HG02798 (cell line): ENCODE measurements around the gene KIAA1217.

ENCODE experiments used
- ATAC-seq: cut with Tn5 transposase; IDR thresholded peaks from one replicate; pipeline ENCODE4 v1.9.1; 2021; ENCODE audit warnings: mild to moderate bottlenecking; ENCODE audit not compliant: unreplicated experiment, poor library complexity

KIAA1217 gene

DNA sequence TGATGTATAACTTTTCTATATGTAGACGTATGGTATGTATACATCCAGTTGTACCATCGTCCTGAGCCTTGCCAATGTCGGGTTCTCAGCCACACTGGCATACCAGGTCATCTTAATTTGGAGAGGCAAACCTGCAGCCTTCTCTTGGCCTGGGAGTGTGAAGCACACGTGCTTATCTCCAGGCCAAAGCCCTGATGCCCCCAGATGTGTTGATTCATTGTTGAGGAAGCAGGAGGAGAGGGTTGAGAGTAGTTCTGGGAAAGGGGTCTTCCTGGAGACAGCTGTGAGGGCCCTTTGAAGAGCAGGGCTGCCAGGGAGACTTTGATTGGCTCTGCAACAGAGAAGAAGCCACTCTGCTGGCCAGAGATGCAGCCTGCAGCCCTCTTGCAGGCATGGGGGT lies 359.1 kb downstream of the KIAA1217 start:
- ATAC-seq, result no peak

DNA sequence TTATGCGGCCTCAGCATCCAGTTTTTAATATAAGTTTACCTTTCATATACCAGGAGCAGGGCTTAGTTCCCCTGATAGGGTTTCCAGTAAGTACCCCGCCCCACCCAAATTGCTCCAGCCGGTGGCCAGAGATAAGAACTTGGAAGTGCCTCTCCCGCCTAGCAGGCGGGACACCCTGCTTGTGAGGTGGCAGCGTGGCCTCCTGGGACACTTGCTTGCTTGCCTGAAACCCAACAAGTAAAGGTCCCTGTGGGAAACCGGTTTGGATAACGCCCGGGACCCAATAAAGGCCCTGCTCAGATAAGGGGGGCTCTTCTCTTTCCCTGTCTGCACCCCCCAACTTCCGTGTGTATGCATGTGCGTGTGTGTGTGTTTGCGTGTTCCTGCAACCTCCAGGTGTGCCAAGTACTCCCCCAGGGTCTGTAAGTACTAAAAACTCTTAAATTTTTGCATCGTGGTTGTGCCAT lies 360.4 kb downstream of the KIAA1217 start:
- no peak for ATAC-seq

DNA sequence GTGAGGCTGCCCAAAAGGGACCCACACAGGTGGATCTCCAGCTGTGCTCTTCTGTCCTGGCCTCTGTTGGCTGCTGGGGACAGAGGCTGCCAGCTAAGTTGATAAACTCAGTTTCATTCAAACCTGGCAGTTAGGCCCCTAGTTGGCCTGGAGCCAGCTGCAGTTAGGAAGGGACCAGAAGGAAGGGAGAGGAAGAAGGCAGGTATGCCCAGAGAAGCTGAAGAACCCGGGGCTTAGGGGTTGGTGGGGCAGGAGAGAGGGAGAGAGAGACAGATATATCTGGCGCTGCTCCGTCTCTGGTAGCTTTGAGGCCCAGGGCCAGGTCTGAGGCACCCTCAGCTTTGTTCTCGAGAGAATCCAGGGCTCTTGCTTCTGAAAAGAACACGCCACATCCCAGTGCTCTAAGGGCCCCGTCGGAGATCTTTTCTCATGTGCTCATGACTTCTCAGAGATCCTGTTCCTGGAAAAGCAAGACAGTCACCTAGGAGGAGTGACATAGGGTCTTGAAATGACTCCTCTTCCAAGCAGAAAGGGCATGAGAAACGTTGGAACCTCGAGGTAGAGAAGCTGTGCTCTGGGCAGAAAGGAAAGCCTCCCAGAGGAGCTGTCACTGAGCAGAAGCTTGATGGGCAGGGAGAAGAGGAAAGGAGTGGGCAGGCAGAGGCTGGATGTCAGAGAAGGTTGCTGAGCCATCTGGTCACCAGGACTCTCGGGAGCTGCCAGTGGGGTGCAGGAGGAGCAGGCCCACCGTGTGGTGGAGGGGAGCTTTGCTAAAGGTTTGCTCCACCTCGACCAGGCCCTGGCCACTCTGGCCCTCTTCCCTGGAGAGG lies 361.1 kb downstream of the KIAA1217 start:
- no peak for ATAC-seq

DNA sequence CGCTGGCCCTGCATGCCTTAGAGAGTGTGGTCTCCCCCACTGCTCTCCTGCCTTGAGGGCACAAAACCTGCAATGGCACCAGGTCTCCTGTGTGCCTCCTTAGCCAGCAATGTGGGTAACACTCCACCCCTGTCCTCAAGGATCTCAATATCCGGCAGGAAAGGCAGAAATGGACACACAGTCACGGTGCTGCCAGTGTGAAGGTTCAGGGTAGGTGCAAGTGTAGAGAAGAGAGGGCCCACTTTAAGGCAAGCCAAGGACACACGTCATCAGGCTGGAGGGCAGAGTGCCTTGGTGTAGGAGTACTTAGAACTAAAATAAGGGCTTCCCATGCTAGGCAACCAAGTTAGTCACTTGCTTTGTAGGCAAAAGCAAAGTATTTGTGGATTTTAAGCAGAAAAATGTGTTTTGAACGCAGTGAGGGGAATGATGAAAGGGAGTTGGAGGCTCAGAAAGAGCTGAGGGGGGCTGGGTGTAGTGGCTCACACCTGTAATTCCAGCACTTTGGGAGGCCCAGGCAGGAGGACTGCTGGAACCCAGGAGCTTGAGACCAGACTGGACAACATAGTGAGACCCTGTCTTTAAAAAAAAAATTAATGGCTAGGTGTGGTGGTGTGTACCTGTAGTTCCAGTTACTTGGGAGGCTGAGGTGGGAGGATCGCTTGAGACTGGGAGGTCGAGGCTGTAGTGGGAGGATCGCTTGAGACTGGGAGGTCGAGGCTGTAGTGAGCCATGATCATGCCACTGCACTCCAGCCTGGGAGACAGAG lies 361.9 kb downstream of the KIAA1217 start:
- ATAC-seq, result no peak

DNA sequence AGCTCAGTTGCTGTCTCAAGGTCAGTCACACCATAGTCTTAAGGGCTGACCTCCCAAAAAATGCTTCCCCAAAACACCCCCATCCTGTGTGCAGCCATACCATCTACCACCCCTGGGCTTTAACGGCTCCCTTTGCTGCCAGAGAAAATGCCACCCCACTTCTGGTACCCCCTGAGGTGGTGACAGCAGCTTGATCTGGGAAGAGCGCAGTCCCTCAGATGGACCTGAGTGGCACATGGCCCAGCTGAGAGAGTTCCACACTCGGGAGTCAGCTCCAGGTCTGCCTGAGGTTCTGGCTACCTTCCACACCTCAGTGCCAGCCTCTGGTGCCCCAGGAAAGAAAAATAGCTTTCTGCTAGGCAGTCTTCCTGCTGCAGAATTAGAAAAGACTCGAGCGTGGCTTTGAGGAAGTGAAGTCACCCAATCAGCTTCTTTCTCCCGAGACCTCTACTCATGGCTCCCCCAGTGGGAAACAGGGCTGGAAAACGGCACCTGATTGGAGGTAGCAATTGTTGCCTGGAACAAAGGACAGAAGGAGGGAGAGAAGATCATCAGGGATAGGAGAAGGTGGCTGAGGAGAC lies 363.0 kb downstream of the KIAA1217 start:
- no peak for ATAC-seq

DNA sequence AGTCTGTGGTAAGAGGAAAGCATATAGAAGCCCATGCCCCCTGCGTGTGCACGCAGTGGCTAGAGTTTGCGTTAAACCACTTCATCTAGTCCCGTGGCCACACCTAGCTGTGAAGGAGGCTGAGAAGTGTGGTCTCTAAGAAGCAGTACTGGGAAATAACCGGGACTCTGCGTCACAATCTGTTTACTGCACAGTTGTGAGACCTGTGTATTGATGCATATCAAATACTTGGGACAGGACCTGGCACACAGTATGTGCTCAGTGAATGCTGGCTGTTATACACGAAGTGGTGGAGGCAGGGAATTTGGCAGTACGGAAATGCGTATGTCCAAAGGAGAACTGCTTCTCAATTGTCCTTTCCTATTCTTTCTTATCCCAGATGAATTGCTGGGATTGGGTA lies 365.2 kb downstream of the KIAA1217 start:
- ATAC-seq, result no peak

DNA sequence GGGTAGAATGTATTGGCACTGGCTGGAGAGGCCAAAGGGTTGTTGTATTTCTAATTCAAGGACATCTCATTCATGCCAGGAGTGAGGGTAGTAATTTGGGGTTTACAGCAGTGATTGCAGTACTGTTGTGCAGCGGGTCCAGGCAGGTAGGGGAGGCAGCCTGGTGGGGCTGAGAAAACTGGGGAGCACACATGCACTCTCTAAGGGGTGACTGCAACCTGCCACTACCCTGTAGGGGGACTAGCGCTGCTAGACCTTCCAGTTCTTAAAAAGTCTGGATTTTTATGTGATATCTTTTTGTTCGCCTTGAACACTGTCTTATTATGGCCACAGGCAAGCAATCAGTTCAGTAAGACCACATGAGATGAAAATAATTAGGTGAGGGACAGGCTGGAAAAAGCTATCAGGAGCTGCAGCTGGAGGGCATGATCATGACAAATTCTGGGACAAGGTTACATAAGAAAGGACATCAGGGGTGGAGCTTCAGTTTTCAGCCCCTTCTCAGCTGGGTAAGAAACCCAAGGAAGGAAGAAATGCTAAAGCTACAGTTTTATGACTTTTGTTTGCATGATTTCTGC lies 365.7 kb downstream of the KIAA1217 start:
- ATAC-seq, result no peak

DNA sequence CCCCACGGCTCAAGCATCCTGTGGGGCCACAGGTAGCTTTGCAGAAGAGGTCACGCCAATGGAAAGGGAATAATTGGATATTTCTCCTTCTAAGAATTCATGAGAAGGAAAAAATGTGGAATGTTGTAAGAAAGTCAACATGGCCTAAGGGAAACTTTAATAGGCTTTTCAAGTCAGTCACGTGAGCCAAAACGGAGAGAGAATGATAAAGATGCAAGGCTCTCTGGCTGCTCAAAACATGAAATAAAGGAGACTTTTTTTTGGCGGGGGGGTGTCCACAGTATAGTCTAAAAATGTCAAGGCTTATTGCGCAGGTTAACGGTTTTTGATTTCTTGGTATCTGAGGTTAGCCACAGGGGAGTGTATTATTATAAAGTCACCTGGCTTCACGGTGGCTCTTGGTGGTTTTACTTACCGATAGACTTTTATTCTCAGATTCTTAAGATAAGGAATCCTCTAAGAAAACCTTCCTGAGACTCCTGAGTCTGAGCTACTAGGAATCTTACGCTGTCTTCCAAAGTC lies 366.6 kb downstream of the KIAA1217 start:
- ATAC-seq, result no peak

DNA sequence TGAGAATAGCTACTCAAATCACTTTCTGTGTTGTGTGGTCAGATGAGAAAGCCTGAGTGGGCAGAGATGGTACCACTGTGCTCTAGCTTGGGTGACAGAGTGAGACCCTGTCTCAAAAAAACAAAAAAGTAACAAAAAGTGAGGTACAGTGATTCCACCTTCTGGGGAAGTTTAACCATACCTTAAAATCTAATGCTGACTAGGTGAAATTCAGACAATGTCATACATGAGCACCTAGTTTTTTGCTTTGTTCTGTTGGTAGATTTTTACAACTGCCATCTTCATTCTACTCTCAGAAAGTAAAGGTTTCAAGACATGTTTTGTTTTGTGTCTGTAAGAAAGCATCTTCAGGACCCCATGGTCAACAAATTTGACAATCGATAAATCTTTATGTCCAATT lies 370.5 kb downstream of the KIAA1217 start:
- no peak for ATAC-seq

DNA sequence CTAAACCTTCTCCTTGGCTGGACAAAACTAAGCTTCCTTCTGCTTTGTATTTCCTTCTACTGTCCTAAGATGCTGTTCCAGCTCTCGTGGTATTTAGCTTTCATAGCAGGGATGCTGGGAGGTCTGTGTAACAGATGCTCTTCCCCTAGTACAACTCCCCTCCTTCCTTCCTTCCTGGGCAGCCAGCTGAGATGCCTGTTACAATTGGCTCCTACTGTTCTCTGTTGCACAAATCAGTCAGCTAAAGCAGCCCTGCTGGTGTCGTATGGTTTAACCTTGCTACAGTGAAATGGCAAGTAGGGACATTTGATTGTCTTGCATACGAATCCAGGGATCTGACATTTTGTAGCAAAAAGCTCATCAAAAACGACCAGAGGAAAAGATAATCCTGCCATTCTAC lies 371.0 kb downstream of the KIAA1217 start:
- no peak for ATAC-seq

DNA sequence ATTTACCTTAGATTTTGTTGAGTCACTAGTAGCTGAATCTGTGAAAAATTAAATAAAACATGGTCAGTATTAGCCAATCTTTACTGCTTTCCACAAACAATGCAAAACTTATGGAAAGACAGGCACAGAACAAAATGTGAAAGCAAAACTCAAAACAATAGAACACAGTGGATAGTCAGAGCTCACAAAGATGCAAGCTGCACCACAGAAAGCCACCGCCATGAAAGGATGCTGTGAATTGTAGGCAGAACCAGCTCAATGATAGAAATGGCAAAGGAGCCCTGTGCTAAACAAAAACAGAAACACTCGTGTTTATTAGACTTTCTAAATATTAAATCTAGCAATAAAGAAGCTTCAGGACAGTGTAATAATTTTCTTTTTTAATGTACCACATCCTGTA lies 380.3 kb downstream of the KIAA1217 start:
- ATAC-seq, result no peak

DNA sequence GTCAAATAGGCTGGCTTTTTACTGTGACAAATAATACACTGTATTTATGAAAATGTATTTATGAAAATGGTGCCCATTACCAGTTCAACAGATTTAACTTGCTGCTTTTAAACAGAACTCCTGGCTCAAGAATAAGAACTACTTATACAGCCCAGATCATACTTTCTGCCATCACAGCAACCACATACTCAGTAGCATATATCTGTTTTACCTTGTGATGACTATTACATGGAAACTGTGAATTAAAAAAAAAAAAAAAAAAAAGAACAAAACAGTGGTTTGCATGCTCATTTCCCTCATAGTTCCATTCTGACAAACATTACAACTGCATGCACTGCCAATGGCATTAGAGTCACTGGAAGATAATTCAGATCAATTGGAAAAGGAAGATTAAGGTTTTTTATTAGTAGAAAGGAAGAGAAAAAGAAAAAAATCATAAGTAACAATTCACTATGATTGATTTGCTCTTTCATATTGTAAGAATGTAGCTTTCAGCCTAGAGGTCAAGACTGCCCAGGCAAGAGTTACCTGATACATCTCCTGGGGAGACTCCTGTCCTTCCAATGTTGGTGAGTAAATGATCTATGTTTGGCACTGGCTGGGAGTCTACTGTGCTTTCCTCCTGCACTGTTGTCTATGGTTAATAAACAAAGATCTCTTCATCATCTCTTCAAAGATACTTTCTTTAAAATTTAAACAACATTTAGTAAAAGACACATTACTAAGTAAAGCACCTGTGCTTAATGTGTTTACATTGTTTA lies 381.9 kb downstream of the KIAA1217 start:
- ATAC-seq, result no peak

DNA sequence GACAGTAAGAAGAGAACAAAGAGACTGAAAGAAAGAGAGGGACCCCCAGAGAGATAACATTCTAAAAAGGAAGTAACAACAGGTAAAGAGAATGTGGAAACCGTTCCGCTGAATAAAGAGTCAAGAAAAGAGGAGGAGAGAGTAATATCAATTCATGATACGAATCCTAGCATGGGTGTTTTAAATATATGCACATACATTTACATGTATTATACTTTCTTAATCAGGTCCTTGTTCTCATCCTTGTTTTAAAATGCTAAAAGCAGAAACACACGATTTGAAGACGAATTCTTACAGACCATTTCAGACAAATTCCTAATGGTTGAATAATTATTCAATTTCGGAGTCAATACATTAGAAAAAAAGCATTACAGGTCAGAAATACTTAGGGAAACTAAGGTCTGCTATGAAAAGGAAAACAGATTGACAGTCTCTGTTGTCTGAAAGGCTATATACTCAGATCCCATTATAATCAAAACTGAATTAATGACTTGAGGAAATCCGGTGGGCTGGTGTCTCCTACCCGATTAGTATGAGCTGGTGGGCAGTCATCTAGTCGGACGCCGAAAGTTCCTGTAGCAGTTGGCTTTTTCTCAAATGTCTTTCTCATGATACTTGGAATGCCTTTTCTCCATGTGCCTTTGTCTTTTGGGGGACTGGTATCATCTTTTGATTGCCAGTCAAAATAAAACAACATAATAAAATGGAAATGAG lies 387.4 kb downstream of the KIAA1217 start:
- no peak for ATAC-seq

DNA sequence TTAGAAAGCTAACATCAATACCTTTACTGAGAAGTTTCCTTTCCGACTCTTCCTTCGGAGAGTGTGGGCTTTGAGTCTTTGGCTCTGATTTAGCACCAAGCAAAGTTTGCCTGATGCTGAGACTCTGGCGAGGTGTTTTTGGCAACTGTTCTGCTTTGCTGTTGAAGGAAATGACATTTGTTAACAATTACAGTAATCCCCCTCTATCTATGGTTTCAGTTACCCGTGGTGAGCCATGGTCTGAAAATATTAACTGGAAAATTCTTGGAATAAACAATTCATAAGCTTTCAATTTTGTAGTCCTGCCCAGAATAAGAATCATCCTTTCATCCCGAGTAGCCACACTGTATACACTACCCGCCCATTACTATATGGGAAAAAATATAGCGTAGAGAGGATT lies 388.5 kb downstream of the KIAA1217 start:
- ATAC-seq, result no peak
